Measurements from ENCODE around the gene DNLZ.

DNA sequence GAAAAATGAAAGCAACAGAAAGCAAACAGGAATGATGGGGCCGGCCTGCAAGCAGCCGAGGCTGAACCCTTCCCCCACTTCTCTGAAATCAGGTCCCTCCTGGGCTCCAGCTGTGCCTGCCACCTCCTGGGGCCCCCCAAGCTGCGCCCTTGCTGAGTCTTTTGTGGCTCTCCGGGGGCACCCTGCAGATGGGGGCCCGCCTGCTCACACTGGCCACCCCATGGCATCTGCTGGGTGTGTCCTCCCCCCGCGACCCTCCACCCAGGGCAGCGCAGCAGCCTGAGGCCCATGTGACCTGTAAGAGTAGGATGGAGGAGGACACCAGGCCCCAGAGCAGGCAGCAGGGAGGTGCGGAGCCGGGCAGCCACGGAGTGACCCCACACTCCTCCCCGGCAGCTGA, 30.5 kb downstream of the DNLZ start:
- TF ChIP-seq, protein P1, sequence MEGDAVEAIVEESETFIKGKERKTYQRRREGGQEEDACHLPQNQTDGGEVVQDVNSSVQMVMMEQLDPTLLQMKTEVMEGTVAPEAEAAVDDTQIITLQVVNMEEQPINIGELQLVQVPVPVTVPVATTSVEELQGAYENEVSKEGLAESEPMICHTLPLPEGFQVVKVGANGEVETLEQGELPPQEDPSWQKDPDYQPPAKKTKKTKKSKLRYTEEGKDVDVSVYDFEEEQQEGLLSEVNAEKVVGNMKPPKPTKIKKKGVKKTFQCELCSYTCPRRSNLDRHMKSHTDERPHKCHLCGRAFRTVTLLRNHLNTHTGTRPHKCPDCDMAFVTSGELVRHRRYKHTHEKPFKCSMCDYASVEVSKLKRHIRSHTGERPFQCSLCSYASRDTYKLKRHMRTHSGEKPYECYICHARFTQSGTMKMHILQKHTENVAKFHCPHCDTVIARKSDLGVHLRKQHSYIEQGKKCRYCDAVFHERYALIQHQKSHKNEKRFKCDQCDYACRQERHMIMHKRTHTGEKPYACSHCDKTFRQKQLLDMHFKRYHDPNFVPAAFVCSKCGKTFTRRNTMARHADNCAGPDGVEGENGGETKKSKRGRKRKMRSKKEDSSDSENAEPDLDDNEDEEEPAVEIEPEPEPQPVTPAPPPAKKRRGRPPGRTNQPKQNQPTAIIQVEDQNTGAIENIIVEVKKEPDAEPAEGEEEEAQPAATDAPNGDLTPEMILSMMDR (IDR thresholded peaks at IDR 0.05): no peak
- TF ChIP-seq SIN3A (IDR thresholded peaks at IDR 0.05; ENCODE audit: borderline replicate concordance, insufficient read depth, low read depth, low read length): no peak
